Panc1 (cell line): ENCODE results near the gene ACTRT2. TPM values are rescaled to one million over a fixed set of nuclear protein-coding genes. Genes with fewer than 3 reads are reported as not detected.

Experiments
- ATAC-seq: fragments of 200-7000 bp; cut with Tn5 transposase; 2 replicates; pipeline ENCODE4 v1.9.1; 2020; ENCODE audit warnings: mild to moderate bottlenecking, moderate library complexity
- BruUV-seq: library from RNA; stranded (reverse); fragments of 400-500 nt; replicated peaks from 2 replicates; lab custom pipeline; 2021; lab: Mats Ljungman, UMichigan
- CTCF ChIA-PET: fragments of 300-600 bp; sonication (Branson Sonifier 250); formaldehyde crosslinking; loops from one replicate; lab custom pipeline; 2022; ENCODE audit warnings: antibody characterized with exemption; lab: Charles Lee
- POLR2A ChIA-PET: fragments of 300-600 bp; sonication (Branson Sonifier 250); formaldehyde crosslinking; loops from one replicate; lab custom pipeline; 2022; ENCODE audit warnings: antibody characterized with exemption; lab: Charles Lee
- DNase-seq: peaks from one replicate; pipeline ENCODE4 v3.0.0-alpha.2; 2010; ENCODE audit warnings: low read depth, low spot score
- H3K27ac ChIP-seq: 2 replicates; pipeline ENCODE4 v1.5.1; 2011; ENCODE audit warnings: mild to moderate bottlenecking, low read length, inconsistent platforms
- H3K27me3 ChIP-seq: fragments of 200-500 bp; sonication (Bioruptor generic); 2 replicates; pipeline ENCODE4 v1.6.0; 2014; ENCODE audit warnings: low read length, inconsistent platforms; ENCODE audit not compliant: control insufficient read depth, insufficient read depth
- H3K36me3 ChIP-seq: fragments of 200-500 bp; sonication (Bioruptor generic); 2 replicates; pipeline ENCODE4 v1.5.1; 2014; ENCODE audit warnings: inconsistent platforms, mild to moderate bottlenecking, low read length, moderate library complexity; ENCODE audit not compliant: control insufficient read depth, insufficient read depth
- H3K4me1 ChIP-seq: 2 replicates; pipeline ENCODE4 v1.5.1; 2011; ENCODE audit warnings: inconsistent platforms, mild to moderate bottlenecking, low read length, moderate library complexity; ENCODE audit not compliant: control insufficient read depth, insufficient read depth
- H3K4me3 ChIP-seq, 2 experiments: 2 replicates each; pipeline ENCODE4 v1.5.1; 2011 to 2012; ENCODE audit warnings: low read depth in 2 of 2, low read length in 2 of 2, mild to moderate bottlenecking in 2 of 2, inconsistent platforms in 1 of 2, moderate library complexity in 1 of 2
- H3K9me3 ChIP-seq: fragments of 200-500 bp; sonication (Bioruptor generic); 2 replicates; pipeline ENCODE4 v1.5.1; 2014; ENCODE audit warnings: low read depth, mild to moderate bottlenecking, inconsistent platforms, low read length, moderate library complexity; ENCODE audit not compliant: control insufficient read depth, insufficient read depth
- POLR2AphosphoS5 ChIP-seq: IDR thresholded peaks from 2 replicates; pipeline ENCODE4 v1.6.1; 2012; ENCODE audit warnings: mild to moderate bottlenecking, low read depth, low read length, moderate library complexity
- SIN3A ChIP-seq: IDR thresholded peaks from 2 replicates; pipeline ENCODE4 v1.6.1; 2012; ENCODE audit warnings: low read depth, mild to moderate bottlenecking, low read length, moderate library complexity, borderline replicate concordance; ENCODE audit not compliant: insufficient read depth
- TCF7L2 ChIP-seq: IDR thresholded peaks from 2 replicates; pipeline ENCODE4 v1.6.1; 2011; ENCODE audit warnings: mild to moderate bottlenecking, low read depth, low read length, inconsistent platforms
- in situ Hi-C: cut with HindIII; loops from 2 replicates; pipeline ENCODE4 v1.10.0; 2016; ENCODE audit warnings: low sequenced_read_pairs, low pct_unique_long_range_greater_than_20kb
- intact Hi-C: fragments of 100-400 bp; cut with micrococcal nuclease; formaldehyde crosslinking; loops from one replicate; pipeline ENCODE4 v1.10.0; 2022; ENCODE audit not compliant: unreplicated experiment
- total RNA-seq: library from RNA; stranded (reverse); gene quantifications from one replicate; pipeline ENCODE4 v1.2.1, GENCODE V29; 2021; ENCODE audit not compliant: unreplicated experiment
- TF ChIP-seq, protein P1 (sequence below): fragments of 450-650 bp; IDR thresholded peaks from 2 replicates; pipeline ENCODE4 v1.5.1; 2017; ENCODE audit warnings: mild to moderate bottlenecking
- TF ChIP-seq, protein P2 (sequence below), 2 experiments: IDR thresholded peaks; 2 replicates each; pipeline ENCODE4 v1.6.1; 2011 to 2012; ENCODE audit warnings: low read depth in 2 of 2, control low read depth in 1 of 2, low read length in 1 of 2, mild to moderate bottlenecking in 1 of 2, moderate library complexity in 1 of 2; ENCODE audit not compliant: insufficient read depth in 1 of 2

ACTRT2 gene
- total RNA-seq, 1 experiment from 2014 or later: not detected

DNA sequence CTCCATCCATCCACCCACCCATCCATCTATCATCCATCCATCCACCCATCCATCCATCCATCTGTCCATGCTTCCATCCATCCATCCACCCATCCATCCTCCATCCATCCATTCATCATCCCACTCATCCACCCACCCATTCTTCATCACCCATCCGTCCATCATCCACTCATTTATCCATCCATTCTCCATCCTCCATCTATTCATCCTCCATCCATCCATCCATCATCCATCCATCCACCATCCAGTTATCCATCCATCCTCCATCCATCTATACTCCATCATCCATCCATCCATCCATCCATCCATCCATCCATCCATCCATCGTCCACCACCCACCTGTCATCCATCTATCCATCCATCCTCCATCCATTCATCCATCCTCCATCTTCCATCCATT lies 32.1 kb upstream of the ACTRT2 start:
- Histone ChIP-seq H3K4me3 (no peak overlapping the region), H3K27ac (no peak overlapping the region), H3K27me3 (peaks cover 2% of the 10 kb centered on the region; the same call in 1 of the 2 replicates), H3K9me3 (no peaks in the 10 kb centered on the region), H3K36me3 (no peaks in the 10 kb centered on the region), H3K4me1 (no peaks in the 10 kb centered on the region)
- TF ChIP-seq, protein P1, sequence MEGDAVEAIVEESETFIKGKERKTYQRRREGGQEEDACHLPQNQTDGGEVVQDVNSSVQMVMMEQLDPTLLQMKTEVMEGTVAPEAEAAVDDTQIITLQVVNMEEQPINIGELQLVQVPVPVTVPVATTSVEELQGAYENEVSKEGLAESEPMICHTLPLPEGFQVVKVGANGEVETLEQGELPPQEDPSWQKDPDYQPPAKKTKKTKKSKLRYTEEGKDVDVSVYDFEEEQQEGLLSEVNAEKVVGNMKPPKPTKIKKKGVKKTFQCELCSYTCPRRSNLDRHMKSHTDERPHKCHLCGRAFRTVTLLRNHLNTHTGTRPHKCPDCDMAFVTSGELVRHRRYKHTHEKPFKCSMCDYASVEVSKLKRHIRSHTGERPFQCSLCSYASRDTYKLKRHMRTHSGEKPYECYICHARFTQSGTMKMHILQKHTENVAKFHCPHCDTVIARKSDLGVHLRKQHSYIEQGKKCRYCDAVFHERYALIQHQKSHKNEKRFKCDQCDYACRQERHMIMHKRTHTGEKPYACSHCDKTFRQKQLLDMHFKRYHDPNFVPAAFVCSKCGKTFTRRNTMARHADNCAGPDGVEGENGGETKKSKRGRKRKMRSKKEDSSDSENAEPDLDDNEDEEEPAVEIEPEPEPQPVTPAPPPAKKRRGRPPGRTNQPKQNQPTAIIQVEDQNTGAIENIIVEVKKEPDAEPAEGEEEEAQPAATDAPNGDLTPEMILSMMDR: no peak
- TF ChIP-seq, protein P2, sequence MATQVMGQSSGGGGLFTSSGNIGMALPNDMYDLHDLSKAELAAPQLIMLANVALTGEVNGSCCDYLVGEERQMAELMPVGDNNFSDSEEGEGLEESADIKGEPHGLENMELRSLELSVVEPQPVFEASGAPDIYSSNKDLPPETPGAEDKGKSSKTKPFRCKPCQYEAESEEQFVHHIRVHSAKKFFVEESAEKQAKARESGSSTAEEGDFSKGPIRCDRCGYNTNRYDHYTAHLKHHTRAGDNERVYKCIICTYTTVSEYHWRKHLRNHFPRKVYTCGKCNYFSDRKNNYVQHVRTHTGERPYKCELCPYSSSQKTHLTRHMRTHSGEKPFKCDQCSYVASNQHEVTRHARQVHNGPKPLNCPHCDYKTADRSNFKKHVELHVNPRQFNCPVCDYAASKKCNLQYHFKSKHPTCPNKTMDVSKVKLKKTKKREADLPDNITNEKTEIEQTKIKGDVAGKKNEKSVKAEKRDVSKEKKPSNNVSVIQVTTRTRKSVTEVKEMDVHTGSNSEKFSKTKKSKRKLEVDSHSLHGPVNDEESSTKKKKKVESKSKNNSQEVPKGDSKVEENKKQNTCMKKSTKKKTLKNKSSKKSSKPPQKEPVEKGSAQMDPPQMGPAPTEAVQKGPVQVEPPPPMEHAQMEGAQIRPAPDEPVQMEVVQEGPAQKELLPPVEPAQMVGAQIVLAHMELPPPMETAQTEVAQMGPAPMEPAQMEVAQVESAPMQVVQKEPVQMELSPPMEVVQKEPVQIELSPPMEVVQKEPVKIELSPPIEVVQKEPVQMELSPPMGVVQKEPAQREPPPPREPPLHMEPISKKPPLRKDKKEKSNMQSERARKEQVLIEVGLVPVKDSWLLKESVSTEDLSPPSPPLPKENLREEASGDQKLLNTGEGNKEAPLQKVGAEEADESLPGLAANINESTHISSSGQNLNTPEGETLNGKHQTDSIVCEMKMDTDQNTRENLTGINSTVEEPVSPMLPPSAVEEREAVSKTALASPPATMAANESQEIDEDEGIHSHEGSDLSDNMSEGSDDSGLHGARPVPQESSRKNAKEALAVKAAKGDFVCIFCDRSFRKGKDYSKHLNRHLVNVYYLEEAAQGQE (IDR thresholded peaks at IDR 0.05; ENCODE audit: insufficient read depth in 1 of 2, low read depth in 2 of 2, low read length in 1 of 2): no peak
- no peak for TF ChIP-seq SIN3A
- TF ChIP-seq TCF7L2: no peak
- TF ChIP-seq POLR2AphosphoS5: no peak
- CTCF ChIA-PET: no interaction called here
- no TSS peak for BruUV-seq
- POLR2A ChIA-PET: no interaction called here
- DNase-seq: no peak
- in situ Hi-C loops: no loop called here
- intact Hi-C loops: no loop called here
- ATAC-seq: no peak

DNA sequence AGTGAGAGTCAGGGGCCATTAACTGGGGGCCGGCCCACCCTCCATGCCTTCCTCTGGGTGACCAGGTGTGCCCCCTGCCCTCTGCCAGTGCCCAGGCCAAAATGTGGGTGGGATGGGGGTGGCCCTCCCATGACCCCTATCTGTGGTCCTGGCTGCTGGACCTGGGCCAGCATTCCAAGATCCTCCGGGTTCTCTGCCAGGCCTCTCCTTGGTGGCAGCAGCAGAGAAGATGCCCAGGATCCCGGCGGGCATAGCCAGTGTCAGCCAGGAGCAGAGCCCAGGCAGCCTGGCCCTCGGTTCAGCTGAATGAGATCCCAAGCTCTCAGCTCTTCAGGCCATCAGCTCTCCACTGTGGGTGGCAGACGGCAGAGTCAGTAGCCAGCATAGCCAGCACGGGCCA lies 31.3 kb upstream of the ACTRT2 start:
- in situ Hi-C loops: no loop called here
- ChIA-PET CTCF (no interaction called here), POLR2A (no interaction called here)
- H3K27me3 ChIP-seq: peaks cover 2% of the 10 kb centered on the region; the same call in 1 of the 2 replicates
- no peaks in the 10 kb centered on the region for H3K36me3 ChIP-seq
- no peak overlapping the region for H3K4me3 ChIP-seq
- no peak for TF ChIP-seq POLR2AphosphoS5
- TF ChIP-seq, protein P2 (IDR thresholded peaks at IDR 0.05; ENCODE audit: insufficient read depth in 1 of 2, low read depth in 2 of 2, low read length in 1 of 2): no peak
- TF ChIP-seq, protein P1: no peak
- TF ChIP-seq SIN3A: no peak
- no peak for TF ChIP-seq TCF7L2
- H3K27ac ChIP-seq: no peak overlapping the region
- DNase-seq (no peak), ATAC-seq (no peak)
- peaks cover 4% of the 10 kb centered on the region; the same call in 1 of the 2 replicates for H3K9me3 ChIP-seq
- no TSS peak for BruUV-seq
- no peaks in the 10 kb centered on the region for H3K4me1 ChIP-seq
- intact Hi-C loops: no loop called here
